Astrocyte (in vitro differentiated cells and primary cell): ENCODE results near the gene C3orf33.
"Not testable (repeated sequence)": the region's sequence is repeated elsewhere in the genome, so short reads cannot be mapped to it uniquely, and the experiment has no call there.

Experiments used
- EZH2 ChIP-seq: IDR thresholded peaks from 2 replicates; pipeline ENCODE4 v1.6.1; 2012; ENCODE audit warnings: mild to moderate bottlenecking, low read length, inconsistent platforms; ENCODE audit not compliant: insufficient read depth
- TF ChIP-seq, protein P1 (sequence below): IDR thresholded peaks from 2 replicates; pipeline ENCODE4 v1.5.1; 2011; ENCODE audit warnings: low read depth, mild to moderate bottlenecking, inconsistent platforms, low read length, moderate library complexity; ENCODE audit not compliant: insufficient read depth

DNA sequence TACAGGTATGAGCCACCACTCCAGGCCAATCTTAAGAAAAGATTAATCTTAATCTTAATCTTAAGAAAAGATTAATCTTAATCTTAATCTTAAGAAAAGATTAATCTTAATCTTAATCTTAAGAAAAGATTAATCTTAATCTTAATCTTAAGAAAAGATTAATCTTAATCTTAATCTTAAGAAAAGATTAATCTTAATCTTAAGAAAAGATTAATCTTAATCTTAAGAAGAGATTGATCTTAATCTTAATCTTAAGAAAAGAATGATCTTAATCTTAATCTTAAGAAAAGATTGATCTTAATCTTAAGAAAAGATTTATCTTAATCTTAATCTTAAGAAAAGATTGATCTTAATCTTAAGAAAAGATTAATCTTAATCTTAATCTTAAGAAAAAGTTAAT is 7.1 kb upstream of the C3orf33 start:
- TF ChIP-seq, protein P1, sequence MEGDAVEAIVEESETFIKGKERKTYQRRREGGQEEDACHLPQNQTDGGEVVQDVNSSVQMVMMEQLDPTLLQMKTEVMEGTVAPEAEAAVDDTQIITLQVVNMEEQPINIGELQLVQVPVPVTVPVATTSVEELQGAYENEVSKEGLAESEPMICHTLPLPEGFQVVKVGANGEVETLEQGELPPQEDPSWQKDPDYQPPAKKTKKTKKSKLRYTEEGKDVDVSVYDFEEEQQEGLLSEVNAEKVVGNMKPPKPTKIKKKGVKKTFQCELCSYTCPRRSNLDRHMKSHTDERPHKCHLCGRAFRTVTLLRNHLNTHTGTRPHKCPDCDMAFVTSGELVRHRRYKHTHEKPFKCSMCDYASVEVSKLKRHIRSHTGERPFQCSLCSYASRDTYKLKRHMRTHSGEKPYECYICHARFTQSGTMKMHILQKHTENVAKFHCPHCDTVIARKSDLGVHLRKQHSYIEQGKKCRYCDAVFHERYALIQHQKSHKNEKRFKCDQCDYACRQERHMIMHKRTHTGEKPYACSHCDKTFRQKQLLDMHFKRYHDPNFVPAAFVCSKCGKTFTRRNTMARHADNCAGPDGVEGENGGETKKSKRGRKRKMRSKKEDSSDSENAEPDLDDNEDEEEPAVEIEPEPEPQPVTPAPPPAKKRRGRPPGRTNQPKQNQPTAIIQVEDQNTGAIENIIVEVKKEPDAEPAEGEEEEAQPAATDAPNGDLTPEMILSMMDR = not testable (repeated sequence)
- not testable (repeated sequence) for TF ChIP-seq EZH2
